HepG2 (cell line): ENCODE measurements around the gene TUBG1. TPM values are rescaled to one million over a fixed set of nuclear protein-coding genes. Genes with fewer than 3 reads are reported as not detected.

ENCODE experiments used
- ATAC-seq: fragments of 200-7000 bp; cut with Tn5 transposase; 3 replicates; pipeline ENCODE4 v1.9.1; 2020; ENCODE audit warnings: mild to moderate bottlenecking, moderate library complexity
- BruUV-seq: library from RNA; stranded (reverse); fragments of 400-500 nt; replicated peaks from 2 replicates; lab custom pipeline; 2021; lab: Mats Ljungman, UMichigan
- CTCF ChIA-PET: fragments of 300-600 bp; formaldehyde crosslinking; extraction: SDS; loops from one replicate; lab custom pipeline; 2021; ENCODE audit warnings: low total read pairs, inconsistent platforms, low intra/inter-chr PET ratio; lab: Yijun Ruan, JAX
- POLR2A ChIA-PET: fragments of 350-600 bp; sonication (Branson Sonifier 250); formaldehyde crosslinking; loops from one replicate; lab custom pipeline; 2020; ENCODE audit warnings: antibody characterized with exemption, inconsistent platforms; lab: Yijun Ruan, JAX
- DNase-seq: peaks from one replicate; pipeline ENCODE4 v3.0.0-alpha.2; 2015; ENCODE audit warnings: low spot score
- FAIRE-seq: peaks from 3 replicates; lab custom pipeline; 2011; peaks lifted over from hg19 to GRCh38; lab: Jason Lieb, UNC
- H2AFZ ChIP-seq: one replicate; pipeline ENCODE4 v1.6.1; 2011; ENCODE audit warnings: low read length, inconsistent platforms
- H3K27ac ChIP-seq: fragments of 300-600 bp; 3 replicates; pipeline ENCODE4 v1.8.0; 2011; ENCODE audit warnings: mixed run types, mild to moderate bottlenecking, mixed read lengths, low read length, inconsistent platforms; ENCODE audit not compliant: insufficient read depth; ENCODE audit errors: extremely low read length
- H3K27me3 ChIP-seq, 2 experiments: fragments of 200-600 bp in 1 of 2; 2 replicates in 1 of 2; 3 replicates in 1 of 2; pipeline versions ENCODE4 v1.6.0 to v1.8.0; 2011; ENCODE audit warnings: low read length in 2 of 2, mild to moderate bottlenecking in 2 of 2, moderate library complexity in 2 of 2, inconsistent platforms in 1 of 2; ENCODE audit not compliant: insufficient read depth in 2 of 2, control insufficient read depth in 1 of 2
- H3K36me3 ChIP-seq, 2 experiments: fragments of 200-600 bp in 1 of 2; replicated peaks in 1 of 2; 2 replicates in 1 of 2; 3 replicates in 1 of 2; pipeline versions ENCODE4 v1.5.1 to v1.8.0; 2011; ENCODE audit warnings: low read length in 2 of 2, inconsistent platforms in 1 of 2; ENCODE audit not compliant: insufficient read depth in 2 of 2, control insufficient read depth in 1 of 2
- H3K4me1 ChIP-seq: 2 replicates; pipeline ENCODE4 v1.5.1; 2012; ENCODE audit warnings: low read length, inconsistent platforms; ENCODE audit not compliant: insufficient read depth
- H3K4me2 ChIP-seq: 2 replicates; pipeline ENCODE4 v1.6.0; 2011; ENCODE audit warnings: low read depth, low read length, inconsistent platforms
- H3K4me3 ChIP-seq, 3 experiments: fragments of 200-600 bp in 1 of 3; sonication (generic), shearing (Covaris generic) in 1 of 3; replicated peaks in 1 of 3; 2 replicates each; pipeline ENCODE4 v1.5.1; 2011 to 2016; ENCODE audit warnings: low read length in 3 of 3, inconsistent platforms in 2 of 3, low read depth in 2 of 3, mild to moderate bottlenecking in 2 of 3, control low read depth in 1 of 3, mixed read lengths in 1 of 3; ENCODE audit not compliant: insufficient read depth in 1 of 3
- H3K79me2 ChIP-seq: one replicate; pipeline ENCODE4 v1.6.1; 2011; ENCODE audit warnings: low read length, inconsistent platforms; ENCODE audit not compliant: insufficient read depth
- H3K9ac ChIP-seq: 2 replicates; pipeline ENCODE4 v1.6.0; 2011; ENCODE audit warnings: mild to moderate bottlenecking, low read depth, low read length, inconsistent platforms; ENCODE audit not compliant: insufficient read depth
- H3K9me3 ChIP-seq: 2 replicates; pipeline ENCODE4 v1.5.1; 2012; ENCODE audit warnings: mild to moderate bottlenecking, low read length
- H4K20me1 ChIP-seq: 2 replicates; pipeline ENCODE4 v1.6.0; 2011; ENCODE audit warnings: inconsistent platforms, mild to moderate bottlenecking, low read length, moderate library complexity; ENCODE audit not compliant: insufficient read depth
- BRD4 ChIP-seq: sonication (generic); formaldehyde crosslinking; IDR thresholded peaks from 2 replicates; pipeline ENCODE4 v1.4.0; 2020; ENCODE audit warnings: missing genetic modification reagents
- CBX2 ChIP-seq, 2 experiments: fragments of 200-600 bp in 1 of 2; sonication (generic); formaldehyde crosslinking in 1 of 2; IDR thresholded peaks; 2 replicates each; pipeline versions ENCODE4 v1.7.0 to v1.8.1; 2018 to 2022; ENCODE audit warnings: low read depth in 2 of 2, low read length in 1 of 2, mild to moderate bottlenecking in 1 of 2, missing genetic modification reagents in 1 of 2
- DNMT1 ChIP-seq: sonication (generic); formaldehyde crosslinking; IDR thresholded peaks from 2 replicates; pipeline ENCODE4 v1.5.1; 2020; ENCODE audit warnings: mild to moderate bottlenecking, missing genetic modification reagents
- SPEN ChIP-seq: sonication (generic); formaldehyde crosslinking; IDR thresholded peaks from 2 replicates; pipeline ENCODE4 v1.5.1; 2020; ENCODE audit warnings: low read depth, mild to moderate bottlenecking, missing genetic modification reagents
- ZFP37 ChIP-seq: sonication (generic); formaldehyde crosslinking; IDR thresholded peaks from 2 replicates; pipeline ENCODE4 v1.4.0; 2020; ENCODE audit warnings: missing genetic modification reagents, borderline replicate concordance
- ZNF317 ChIP-seq: sonication (generic); formaldehyde crosslinking; IDR thresholded peaks from 2 replicates; pipeline ENCODE4 v1.5.0; 2020; ENCODE audit warnings: mild to moderate bottlenecking, missing genetic modification reagents
- ZNF773 ChIP-seq: sonication (generic); formaldehyde crosslinking; IDR thresholded peaks from 2 replicates; pipeline ENCODE4 v1.4.0; 2020; ENCODE audit warnings: missing genetic modification reagents, borderline replicate concordance
- ZNF777 ChIP-seq: sonication (generic); formaldehyde crosslinking; IDR thresholded peaks from 2 replicates; pipeline ENCODE4 v1.4.0; 2020; ENCODE audit warnings: missing genetic modification reagents
- ZNF879 ChIP-seq: sonication (generic); formaldehyde crosslinking; IDR thresholded peaks from 2 replicates; pipeline ENCODE4 v1.8.1; 2023; ENCODE audit warnings: missing genetic modification reagents
- WGBS: methylation state at CpG from one replicate; pipeline ENCODE4 v1.1.6; 2017; ENCODE audit warnings: low lambda C conversion rate; 5-methylcytosine and 5-hydroxymethylcytosine counted together
- in situ Hi-C: cut with HindIII; loops from 2 replicates; pipeline ENCODE4 v1.10.0; 2017; ENCODE audit warnings: low pct_unique_long_range_greater_than_20kb; ENCODE audit not compliant: extremely low pct_ligation_motif_present
- intact Hi-C: fragments of 100-400 bp; cut with micrococcal nuclease; formaldehyde crosslinking; loops from one replicate; pipeline ENCODE4 v1.10.0; 2022; ENCODE audit not compliant: unreplicated experiment
- polyA plus RNA-seq, 8 experiments: library from polyadenylated mRNA; depleted of rRNA in 3 of 8; stranded (reverse) in 7 of 8; unstranded in 1 of 8; fragments of >200 nt; fragmentation: Illumina TruSeq in 4 of 8; extraction: Trizol in 4 of 8; gene quantifications; 2 replicates each; pipeline versions ENCODE4 v1.2.1 to v1.2.3, GENCODE V29; 2011 to 2016; ENCODE audit warnings: low read depth in 4 of 8, missing spikeins in 1 of 8, mixed read lengths in 1 of 8; ENCODE audit not compliant: insufficient read depth in 1 of 8
- total RNA-seq, 5 experiments: library from RNA; depleted of rRNA; stranded (reverse); fragments of >200 nt; fragmentation: Illumina TruSeq; extraction: Trizol; gene quantifications; 2 replicates each; pipeline ENCODE4 v1.2.3, GENCODE V29; 2016; ENCODE audit warnings: low read depth in 1 of 5
- TF ChIP-seq, protein P1 (sequence below): sonication (generic); formaldehyde crosslinking; IDR thresholded peaks from 2 replicates; pipeline ENCODE4 v1.5.0; 2020; ENCODE audit warnings: mild to moderate bottlenecking, missing genetic modification reagents
- TF ChIP-seq, protein P2 (sequence below): sonication (generic); formaldehyde crosslinking; IDR thresholded peaks from 2 replicates; pipeline ENCODE4 v1.4.0; 2020; ENCODE audit warnings: low read depth, missing genetic modification reagents
- TF ChIP-seq, protein P3 (sequence below): sonication (generic); formaldehyde crosslinking; IDR thresholded peaks from 2 replicates; pipeline ENCODE4 v1.4.0; 2020; ENCODE audit warnings: missing genetic modification reagents
- TF ChIP-seq, protein P4 (sequence below), 2 experiments: fragments of 450-650 bp in 1 of 2; sonication (generic) in 1 of 2; formaldehyde crosslinking; IDR thresholded peaks; 2 replicates each; pipeline versions ENCODE4 v1.5.0 to v1.8.0; 2020 to 2022; ENCODE audit warnings: mild to moderate bottlenecking in 1 of 2, missing genetic modification reagents in 1 of 2

TUBG1 gene
- total and polyA plus RNA-seq, 2 of the 13 experiments (the other 11 are each of a cell fraction or from before 2014, with no cell fraction given), result 74.1 to 137 TPM

DNA sequence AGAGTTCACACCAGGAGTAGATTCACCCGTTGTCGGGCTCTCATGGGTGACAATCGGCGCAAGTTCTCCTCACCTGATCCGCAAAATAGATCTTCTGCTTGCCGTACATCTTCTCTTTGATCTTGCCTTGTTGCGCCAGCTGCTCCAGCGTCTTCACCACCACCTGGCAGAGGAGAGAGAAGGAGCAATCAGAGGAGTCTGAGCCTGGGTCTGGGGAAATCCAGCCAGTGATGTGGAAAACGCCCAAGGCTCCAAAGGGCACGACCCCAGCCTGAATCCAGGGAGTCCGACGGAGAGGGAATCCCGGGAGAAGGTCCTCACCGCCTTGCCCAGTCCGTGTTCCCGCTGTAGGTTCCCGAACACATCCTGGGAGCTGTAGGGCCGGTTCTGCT, 32.3 kb upstream of the TUBG1 start:
- peak overlapping the region; percentile 90 for H3K27ac ChIP-seq
- peak overlapping the region; percentile 75 to 97 (median 87) for H3K4me3 ChIP-seq
- H3K9me3 ChIP-seq, result no peaks in the 10 kb centered on the region
- H3K9ac ChIP-seq, result peak overlapping the region; percentile 96
- peaks cover 26 to 49% of the 10 kb centered on the region in 2 experiments for H3K36me3 ChIP-seq
- H2AFZ ChIP-seq, result no peak overlapping the region
- CTCF ChIA-PET, result interaction anchor here (1.0 to 1.4 kb wide), 3 partner anchors 15 to 104 kb away, joined by 3 to 9 read pairs (median 3); partner anchors contain the start of gene CCR10
- no peaks in the 10 kb centered on the region for H4K20me1 ChIP-seq
- 3% methylated on average over 18 of the region's 18 CpGs for WGBS
- TF ChIP-seq, protein P1, sequence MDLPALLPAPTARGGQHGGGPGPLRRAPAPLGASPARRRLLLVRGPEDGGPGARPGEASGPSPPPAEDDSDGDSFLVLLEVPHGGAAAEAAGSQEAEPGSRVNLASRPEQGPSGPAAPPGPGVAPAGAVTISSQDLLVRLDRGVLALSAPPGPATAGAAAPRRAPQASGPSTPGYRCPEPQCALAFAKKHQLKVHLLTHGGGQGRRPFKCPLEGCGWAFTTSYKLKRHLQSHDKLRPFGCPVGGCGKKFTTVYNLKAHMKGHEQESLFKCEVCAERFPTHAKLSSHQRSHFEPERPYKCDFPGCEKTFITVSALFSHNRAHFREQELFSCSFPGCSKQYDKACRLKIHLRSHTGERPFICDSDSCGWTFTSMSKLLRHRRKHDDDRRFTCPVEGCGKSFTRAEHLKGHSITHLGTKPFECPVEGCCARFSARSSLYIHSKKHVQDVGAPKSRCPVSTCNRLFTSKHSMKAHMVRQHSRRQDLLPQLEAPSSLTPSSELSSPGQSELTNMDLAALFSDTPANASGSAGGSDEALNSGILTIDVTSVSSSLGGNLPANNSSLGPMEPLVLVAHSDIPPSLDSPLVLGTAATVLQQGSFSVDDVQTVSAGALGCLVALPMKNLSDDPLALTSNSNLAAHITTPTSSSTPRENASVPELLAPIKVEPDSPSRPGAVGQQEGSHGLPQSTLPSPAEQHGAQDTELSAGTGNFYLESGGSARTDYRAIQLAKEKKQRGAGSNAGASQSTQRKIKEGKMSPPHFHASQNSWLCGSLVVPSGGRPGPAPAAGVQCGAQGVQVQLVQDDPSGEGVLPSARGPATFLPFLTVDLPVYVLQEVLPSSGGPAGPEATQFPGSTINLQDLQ (CRISPR knock-in tag), result 0 out of 2 replicates have a peak, but pooled peaks have one; percentile 47
- TF ChIP-seq ZNF879 (CRISPR knock-in tag) (peak; percentile 46; the same call in 1 of the 2 replicates), BRD4 (0 out of 2 replicates have a peak, but pooled peaks have one; percentile 48), ZNF317 (no peak), ZFP37 (CRISPR knock-in tag) (peak; percentile 35; the same call in 1 of the 2 replicates), CBX2 (IDR thresholded peaks at IDR 0.05; ENCODE audit: low read depth, low read length) (no peak), CBX2 (CRISPR knock-in tag; IDR thresholded peaks at IDR 0.05; ENCODE audit: low read depth) (no peak), ZNF777 (0 out of 2 replicates have a peak, but pooled peaks have one; percentile 12), DNMT1 (0 out of 2 replicates have a peak, but pooled peaks have one; percentile 26), SPEN (CRISPR knock-in tag) (no peak), ZNF773 (CRISPR knock-in tag) (peak; percentile 42; the same call in 1 of the 2 replicates)
- TF ChIP-seq, protein P2, sequence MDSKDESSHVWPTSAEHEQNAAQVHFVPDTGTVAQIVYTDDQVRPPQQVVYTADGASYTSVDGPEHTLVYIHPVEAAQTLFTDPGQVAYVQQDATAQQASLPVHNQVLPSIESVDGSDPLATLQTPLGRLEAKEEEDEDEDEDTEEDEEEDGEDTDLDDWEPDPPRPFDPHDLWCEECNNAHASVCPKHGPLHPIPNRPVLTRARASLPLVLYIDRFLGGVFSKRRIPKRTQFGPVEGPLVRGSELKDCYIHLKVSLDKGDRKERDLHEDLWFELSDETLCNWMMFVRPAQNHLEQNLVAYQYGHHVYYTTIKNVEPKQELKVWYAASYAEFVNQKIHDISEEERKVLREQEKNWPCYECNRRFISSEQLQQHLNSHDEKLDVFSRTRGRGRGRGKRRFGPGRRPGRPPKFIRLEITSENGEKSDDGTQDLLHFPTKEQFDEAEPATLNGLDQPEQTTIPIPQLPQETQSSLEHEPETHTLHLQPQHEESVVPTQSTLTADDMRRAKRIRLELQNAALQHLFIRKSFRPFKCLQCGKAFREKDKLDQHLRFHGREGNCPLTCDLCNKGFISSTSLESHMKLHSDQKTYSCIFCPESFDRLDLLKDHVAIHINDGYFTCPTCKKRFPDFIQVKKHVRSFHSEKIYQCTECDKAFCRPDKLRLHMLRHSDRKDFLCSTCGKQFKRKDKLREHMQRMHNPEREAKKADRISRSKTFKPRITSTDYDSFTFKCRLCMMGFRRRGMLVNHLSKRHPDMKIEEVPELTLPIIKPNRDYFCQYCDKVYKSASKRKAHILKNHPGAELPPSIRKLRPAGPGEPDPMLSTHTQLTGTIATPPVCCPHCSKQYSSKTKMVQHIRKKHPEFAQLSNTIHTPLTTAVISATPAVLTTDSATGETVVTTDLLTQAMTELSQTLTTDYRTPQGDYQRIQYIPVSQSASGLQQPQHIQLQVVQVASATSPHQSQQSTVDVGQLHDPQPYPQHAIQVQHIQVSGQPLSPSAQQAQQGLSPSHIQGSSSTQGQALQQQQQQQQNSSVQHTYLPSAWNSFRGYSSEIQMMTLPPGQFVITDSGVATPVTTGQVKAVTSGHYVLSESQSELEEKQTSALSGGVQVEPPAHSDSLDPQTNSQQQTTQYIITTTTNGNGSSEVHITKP (CRISPR knock-in tag), result 0 out of 2 replicates have a peak, but pooled peaks have one; percentile 27
- TF ChIP-seq, protein P3, sequence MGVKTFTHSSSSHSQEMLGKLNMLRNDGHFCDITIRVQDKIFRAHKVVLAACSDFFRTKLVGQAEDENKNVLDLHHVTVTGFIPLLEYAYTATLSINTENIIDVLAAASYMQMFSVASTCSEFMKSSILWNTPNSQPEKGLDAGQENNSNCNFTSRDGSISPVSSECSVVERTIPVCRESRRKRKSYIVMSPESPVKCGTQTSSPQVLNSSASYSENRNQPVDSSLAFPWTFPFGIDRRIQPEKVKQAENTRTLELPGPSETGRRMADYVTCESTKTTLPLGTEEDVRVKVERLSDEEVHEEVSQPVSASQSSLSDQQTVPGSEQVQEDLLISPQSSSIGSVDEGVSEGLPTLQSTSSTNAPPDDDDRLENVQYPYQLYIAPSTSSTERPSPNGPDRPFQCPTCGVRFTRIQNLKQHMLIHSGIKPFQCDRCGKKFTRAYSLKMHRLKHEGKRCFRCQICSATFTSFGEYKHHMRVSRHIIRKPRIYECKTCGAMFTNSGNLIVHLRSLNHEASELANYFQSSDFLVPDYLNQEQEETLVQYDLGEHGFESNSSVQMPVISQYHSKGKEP (CRISPR knock-in tag), result 0 out of 2 replicates have a peak, but pooled peaks have one; percentile 11
- TF ChIP-seq, protein P4, sequence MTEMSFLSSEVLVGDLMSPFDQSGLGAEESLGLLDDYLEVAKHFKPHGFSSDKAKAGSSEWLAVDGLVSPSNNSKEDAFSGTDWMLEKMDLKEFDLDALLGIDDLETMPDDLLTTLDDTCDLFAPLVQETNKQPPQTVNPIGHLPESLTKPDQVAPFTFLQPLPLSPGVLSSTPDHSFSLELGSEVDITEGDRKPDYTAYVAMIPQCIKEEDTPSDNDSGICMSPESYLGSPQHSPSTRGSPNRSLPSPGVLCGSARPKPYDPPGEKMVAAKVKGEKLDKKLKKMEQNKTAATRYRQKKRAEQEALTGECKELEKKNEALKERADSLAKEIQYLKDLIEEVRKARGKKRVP (CRISPR knock-in tag; IDR thresholded peaks at IDR 0.05), result 0 out of 4 replicates have a peak, but pooled peaks of 1 of the 2 experiments have one; percentile 8
- TF ChIP-seq, all 625 proteins: peak for 10
- FAIRE-seq (no peak), DNase-seq (no peak), ATAC-seq (peak; percentile 28)
- intact Hi-C loops, result loop anchor here (1.0 to 5.0 kb wide), 2 partner anchors 10 to 185 kb away; partner anchors contain the start of genes MLX and RAMP2
- no peaks in the 10 kb centered on the region; a peak in 1 of 5 replicates for H3K27me3 ChIP-seq
- H3K4me2 ChIP-seq, result peak overlapping the region; percentile 99
- peaks cover 33% of the 10 kb centered on the region for H3K4me1 ChIP-seq
- peaks cover 23% of the 10 kb centered on the region for H3K79me2 ChIP-seq
- TSS peak; percentile 59 for BruUV-seq
- in situ Hi-C loops, result no loop called here
- POLR2A ChIA-PET, result interaction anchor here (0.6 to 8.5 kb wide), 14 partner anchors 12 to 317 kb away, joined by 3 to 128 read pairs (median 8); partner anchors contain the start of genes CNTNAP1, COASY, MLX and NAGLU
